Stimulated activated CD8-positive, alpha-beta memory T cell treated with anti-CD3 and anti-CD28 coated beads, Interleukin-2, amount 100 ng/mL, for 48 hours (primary cell): ENCODE results near the gene IL25.
A peak's percentile ranks its signal among the peaks of the same experiment; 100 is the strongest.
"Not testable (repeated sequence)": the region's sequence is repeated elsewhere in the genome, so short reads cannot be mapped to it uniquely, and the experiment has no call there.

ENCODE experiments used
- DNase-seq, 2 donors: peaks; one replicate each; pipeline ENCODE4 v3.0.0-alpha.2; 2020; ENCODE audit warnings: low read depth in 2 of 2

The IL25 gene

DNA sequence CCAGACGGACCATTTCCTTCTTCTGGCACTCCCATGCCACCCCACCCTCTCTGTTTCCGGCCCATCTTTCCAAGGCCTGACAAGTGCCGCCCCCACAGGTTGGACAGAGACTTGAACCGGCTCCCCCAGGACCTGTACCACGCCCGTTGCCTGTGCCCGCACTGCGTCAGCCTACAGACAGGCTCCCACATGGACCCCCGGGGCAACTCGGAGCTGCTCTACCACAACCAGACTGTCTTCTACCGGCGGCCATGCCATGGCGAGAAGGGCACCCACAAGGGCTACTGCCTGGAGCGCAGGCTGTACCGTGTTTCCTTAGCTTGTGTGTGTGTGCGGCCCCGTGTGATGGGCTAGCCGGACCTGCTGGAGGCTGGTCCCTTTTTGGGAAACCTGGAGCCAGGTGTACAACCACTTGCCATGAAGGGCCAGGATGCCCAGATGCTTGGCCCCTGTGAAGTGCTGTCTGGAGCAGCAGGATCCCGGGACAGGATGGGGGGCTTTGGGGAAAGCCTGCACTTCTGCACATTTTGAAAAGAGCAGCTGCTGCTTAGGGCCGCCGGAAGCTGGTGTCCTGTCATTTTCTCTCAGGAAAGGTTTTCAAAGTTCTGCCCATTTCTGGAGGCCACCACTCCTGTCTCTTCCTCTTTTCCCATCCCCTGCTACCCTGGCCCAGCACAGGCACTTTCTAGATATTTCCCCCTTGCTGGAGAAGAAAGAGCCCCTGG is 3.1 kb downstream of the IL25 start:
- no peak for DNase-seq

DNA sequence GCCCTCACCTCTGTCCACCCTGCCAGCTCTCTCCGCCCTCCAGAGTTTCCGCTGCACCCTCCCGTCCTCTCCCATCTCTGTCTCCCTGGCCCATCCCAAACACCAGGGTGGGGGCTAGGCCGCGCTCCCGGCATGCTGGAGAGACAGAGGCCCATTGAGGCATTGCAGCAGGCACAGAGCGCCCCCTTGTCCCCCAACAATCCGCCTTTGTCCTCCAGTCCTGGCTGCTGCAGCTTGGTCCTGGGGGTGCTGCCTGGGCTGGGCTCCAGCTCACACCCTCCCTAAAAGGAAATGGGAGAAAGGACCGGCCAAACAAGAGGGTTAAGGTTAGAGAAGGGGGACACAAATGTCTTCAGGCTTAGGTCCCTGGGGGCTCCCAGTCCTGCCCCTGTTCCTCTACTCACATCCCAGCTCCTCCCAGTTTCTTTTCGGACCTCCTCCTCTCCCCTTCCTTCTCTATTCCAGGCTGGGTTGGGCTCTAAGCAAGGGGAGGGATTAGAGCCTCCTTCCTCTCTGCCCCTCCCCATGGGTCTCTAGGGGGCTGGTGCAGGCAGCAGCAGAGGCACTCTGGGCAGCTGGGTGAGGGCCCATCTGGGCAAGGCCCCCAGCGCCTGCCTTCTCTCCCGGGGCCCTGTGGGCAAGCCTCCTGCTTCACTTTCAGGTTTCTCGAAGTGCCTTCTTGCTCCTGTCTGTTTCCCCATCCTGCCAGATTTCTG is 4.0 kb downstream of the IL25 start, which contains the start of gene CMTM5:
CMTM5 (plus strand) TSS at position 565 of the 716 bp plus-strand sequence. CDS start 206 bp downstream, outside the sequence.
- no peak for DNase-seq

DNA sequence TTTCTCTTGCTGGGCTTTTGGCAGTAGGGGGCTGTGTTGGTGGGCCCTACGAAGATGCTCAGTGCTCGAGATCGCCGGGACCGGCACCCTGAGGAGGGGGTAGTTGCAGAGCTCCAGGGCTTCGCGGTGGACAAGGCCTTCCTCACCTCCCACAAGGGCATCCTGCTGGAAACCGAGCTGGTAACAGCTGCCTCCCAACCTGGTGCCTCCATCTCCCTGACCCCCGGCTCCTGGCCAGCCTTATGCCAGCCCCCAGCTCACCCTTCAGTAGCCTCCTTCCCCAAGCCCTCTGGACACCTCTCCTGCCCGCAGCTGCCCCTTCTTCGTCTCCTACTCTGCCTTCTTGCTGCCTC is 4.6 kb downstream of the IL25 start:
- DNase-seq, result no peak

DNA sequence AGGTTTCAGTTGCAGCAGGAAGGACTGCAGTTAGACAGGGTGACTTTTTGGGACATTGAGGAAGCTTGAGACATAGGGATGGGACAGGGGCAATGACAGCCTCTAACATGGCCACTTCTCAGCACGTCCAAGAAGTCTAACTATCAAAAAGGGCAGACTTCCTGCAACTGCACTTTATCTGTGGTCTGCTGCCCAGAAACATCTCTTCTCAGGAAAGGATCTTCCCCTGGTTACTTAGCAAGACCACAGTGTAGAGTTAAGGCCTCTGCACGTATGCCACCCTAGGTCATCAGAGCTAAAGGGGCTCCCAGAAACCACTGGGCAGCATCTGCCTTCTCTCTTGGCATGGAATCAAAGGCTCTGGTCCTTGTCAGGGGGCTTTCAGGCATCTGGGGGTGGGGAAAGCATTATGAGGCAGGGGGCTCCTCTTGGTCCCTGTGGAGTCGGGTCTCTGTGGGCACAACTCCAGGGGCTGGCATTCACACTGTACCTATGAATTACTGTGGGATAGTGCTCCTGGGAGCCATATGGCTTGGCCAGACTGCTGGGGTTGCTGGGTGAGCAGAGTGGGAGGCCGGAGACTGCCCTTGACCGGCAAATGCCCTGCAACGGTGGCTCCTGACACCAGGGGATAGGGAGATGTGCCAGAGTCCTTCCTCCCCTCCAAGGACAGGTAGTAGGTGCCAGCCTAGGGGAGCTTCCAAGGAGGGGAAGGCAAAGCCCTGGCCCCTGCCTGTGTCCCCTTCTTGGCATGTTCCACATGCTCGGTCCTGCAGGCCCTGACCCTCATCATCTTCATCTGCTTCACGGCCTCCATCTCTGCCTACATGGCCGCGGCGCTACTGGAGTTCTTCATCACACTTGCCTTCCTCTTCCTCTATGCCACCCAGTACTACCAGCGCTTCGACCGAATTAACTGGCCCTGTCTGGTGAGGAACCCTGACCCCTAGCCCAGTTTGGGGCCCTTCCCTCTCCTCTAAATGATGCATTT is 5.3 kb downstream of the IL25 start:
- DNase-seq, result no peak

DNA sequence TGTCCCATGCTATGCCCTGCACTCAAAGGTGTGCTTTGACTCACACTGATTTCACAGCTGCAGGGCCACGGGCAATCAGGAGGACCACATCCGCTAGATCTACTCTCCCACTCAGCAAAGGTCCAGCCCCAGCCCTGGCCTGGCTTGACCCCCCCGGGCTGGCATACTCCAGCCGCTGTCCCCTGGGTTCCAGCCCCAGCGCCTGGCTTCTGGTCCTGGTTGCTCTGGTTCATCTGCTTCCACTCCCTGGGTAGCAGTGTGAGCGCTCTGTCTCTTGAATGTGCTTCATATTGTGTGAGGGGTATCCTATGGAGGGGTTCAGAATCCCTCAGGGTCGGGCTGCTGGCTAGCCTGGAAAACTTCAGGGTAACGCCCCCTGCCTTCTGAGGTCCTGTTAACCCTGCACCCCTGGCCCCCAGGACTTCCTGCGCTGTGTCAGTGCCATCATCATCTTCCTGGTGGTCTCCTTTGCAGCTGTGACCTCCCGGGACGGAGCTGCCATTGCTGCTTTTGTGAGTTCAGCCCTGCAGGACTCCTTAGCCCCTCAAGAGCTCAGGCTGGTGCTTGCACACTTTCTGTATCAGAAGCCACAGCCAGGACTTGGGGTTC is 6.1 kb downstream of the IL25 start:
- no peak for DNase-seq

DNA sequence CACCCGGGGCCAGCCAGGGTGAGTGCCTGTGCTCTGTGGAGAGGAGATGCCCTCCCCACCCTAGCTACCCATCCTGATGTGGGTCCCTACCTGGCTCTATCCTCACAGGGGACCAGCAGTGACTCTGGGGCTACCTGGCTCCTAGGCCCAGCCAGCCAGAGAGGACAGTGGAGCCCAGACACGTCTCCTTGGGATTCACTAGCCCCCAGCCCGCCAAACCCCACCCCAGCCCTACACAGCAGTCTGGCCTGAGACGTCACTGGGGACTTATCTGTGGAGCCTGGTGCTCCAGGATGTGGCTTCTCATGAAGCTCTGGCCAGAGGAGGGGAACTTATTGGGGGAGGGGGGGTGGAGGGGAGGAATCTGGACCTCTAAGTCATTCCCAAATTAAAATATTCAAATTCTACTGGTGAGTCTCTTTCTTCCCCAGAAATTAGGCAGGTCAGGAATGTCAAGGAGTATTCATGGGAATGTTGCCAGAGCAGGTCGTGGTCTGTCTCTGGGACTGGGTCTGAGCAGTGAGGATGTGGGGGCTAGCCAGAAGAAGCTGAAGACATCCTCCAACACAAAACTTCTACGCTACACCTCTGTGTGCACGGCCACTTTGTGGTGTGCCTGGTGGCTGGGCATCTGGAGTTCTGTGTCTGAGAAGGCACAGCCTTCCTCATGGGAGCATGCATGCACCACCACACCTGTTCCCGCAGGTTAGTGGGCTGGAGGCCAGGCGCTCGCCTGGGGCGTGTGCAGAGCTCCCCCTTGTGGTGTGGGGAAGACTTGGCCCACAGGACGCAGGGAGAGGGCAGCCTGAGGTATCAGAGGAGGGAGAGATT is 7.0 kb downstream of the IL25 start:
- DNase-seq, result peak; percentile 39 to 46

DNA sequence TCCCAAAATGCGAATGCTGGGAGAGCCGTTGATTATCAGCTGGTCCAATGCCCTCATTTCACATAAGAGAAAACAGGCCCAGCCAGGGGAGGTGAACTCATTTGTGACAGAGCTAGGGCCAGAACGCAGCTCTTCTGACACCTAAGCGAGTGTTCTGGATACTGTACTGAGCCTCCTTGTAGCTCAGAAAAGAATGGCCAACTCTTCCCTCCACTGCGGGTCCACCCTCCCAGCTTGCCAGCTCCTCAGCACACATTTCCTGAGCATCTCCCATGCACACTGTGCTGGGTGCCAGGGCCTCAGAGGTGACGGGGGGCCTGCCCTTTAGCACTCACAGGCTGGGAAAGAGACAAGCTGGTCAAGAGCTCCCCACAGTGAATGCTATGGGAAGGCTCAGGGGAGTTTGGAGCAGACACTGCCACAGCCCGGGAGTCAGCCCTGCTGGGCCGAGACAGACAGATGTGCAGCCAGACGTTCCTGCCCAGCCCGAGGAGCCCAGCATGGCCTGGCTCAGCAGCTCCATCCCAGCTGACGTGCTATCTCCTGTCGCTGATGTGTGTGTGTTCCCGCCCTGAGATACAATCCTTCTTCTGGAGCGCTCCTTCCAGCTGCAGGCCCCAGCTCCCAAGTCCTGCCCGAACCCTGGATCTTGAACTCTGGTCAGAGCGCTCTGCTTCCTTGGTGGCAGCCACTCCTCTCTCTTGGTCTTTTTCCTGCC is 7.7 kb downstream of the IL25 start:
- no peak for DNase-seq

DNA sequence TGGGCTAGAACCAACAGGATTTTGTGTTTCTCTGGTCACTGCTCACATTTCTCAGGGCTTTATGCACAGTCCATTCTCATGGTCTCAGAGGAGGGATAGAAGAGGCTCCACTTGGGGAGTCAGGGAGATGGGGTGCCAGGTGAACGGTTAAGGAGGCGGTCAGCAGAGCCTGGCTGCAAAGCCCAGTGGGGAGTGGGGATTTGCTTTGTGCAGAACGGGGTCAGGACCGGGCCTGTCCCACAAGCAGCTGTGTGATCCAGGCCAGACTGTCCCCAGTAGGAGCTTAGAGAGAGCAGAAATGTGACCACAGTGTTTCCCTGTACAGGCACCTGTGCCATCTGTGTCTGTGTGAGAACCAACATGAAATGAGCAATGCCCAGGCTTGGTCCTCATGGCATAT is 8.4 kb downstream of the IL25 start:
- DNase-seq, result no peak

DNA sequence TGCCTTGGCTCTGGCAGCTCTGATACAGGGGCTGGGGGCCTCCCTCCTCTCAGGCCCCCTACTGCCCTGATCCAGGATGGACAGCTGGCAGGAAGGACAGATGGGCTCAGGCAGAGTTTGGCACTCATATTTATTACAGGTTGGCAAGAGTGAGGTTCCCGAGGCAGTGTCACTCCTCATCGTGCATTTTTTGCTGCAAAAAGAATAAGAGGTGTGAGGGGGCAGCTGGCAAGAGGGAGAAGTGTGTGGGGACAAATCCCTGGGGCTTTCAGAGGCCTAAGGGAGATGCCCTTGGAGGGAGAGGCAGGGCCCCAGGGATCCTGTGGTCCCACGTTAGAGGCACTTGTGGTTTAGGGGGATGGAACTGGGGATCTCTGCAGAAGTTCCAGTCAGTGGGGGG is 9.3 kb downstream of the IL25 start:
- DNase-seq, result no peak

DNA sequence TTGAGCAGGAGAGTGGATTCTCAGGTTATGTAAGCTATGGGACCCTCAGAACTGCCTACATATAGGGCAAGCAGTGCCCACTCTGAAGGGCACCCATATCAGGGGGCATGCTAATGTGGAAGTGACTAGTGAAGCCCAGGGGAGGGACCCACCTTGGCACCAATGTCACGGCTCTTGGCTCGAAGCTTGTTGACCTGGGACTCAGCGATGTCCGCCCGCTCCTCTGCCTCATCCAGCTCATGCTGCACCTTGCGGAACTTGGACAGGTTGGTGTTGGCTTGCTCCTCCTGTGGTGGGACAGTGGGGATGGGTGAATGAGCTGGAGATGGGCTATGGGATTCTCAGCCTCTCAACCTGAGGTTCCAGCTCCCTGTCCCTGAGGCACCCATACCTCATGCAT is 9.7 kb downstream of the IL25 start:
- no peak for DNase-seq

DNA sequence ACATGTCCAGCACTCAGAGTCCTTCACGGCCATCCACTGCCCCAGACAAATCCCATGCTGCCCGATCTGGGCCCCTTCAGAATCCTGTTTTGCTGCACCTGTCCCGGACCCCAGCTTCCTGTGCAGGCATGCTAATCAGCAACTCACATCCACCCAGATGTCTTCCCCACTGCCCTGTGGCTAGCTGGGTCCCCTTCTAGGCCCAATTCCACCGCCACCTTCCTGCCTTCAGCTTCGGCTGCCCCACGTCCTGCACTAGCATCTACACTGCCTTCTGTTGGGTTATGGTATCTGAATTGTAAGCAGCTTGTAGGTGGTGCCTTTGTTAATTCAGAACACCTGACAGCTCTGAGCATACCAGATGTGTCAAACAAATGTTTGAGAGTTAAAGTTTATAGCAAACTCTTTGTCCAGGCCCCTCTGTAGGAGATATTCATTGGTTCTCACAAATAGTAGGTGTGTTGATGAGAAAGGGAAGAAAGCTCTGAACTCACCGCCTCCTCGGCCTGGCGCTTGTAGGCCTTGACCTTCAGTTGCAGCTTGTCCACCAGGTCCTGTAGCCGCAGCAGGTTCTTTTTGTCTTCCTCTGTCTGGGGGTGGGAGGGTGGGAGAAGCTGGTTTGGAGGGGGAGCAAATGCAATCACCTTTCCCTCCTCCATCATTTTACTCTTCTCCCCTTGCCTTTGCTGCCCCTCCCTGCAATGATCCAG is 10.3 kb downstream of the IL25 start:
- no peak for DNase-seq

DNA sequence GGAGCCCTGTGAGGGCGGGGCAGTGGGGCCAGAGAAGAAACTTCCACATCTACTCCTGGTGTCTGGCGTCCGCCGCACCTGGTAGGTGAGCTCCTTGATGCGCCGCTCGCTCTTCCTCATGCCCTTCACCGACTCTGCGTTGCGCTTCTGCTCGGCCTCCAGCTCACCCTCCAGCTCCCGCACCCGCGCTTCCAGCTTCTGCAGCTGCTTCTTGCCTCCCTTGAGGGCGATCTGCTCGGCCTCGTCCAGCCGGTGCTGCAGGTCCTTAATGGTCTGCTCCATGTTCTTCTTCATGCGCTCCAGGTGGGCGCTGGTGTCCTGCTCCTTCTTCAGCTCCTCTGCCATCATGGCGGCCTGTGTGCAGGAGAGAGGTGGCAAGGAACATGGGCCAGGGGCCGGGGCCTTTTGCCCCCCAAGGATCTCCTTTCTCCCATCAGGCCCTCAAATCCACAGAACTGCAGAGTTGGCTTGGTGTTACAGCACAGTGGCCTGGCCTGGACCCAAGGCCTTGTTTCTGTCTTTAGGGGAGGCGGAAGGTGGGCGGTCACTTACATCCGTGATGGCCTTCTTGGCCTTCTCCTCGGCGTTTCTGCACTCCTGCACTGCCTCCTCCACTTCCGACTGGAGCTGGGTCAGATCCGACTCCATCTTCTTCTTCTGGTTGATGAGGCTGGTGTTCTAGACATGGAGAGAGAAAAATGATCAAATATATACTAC is 11.9 kb downstream of the IL25 start:
- DNase-seq, result no peak

DNA sequence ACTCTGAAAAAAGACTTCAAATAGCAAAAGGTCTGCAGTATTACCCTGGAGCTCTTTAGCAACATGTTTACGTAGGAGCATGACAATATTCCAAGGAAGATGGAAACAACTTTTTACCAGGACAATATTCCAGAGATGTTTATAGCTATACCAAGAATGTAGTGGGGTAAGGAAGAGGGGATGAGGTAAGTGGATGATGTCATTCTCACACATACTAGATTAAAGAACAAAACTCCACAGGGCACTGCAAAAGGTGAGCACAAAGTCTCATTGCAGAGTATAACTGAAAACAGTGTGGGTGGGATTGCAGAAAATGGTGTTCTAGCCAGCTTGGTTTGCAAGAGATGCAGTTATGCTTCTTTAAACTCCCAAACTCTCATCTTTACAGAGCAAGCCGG is 12.6 kb downstream of the IL25 start:
- no peak for DNase-seq

DNA sequence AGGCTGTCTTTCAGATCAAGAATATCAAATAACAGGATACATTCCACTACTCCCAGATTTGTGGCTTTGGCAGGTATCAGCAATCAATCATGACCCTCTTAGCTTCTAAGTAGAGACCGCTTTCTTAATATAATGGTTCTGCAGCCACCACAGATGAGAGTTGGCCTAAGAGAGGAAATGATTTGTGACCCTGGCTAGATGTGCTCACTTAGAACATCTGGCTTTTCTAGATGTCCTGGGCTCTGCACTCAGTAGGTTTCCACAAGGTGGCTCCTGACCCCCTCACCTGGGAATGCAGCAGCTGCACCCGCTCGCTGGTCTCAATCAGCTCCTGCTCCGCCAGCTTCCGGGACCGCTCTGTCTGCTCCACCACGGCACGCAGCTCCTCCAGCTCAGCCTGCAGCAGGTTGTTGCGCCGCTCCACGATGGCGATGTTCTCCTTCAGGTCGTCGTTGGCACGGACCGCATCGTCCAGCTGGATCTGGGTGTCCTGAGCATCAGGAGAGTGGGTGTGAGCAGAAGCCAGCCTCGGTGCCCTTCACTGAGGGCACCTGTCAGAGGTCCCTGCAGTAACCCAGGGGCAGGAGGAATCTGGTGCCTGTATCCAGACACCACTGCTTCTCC is 13.1 kb downstream of the IL25 start:
- no peak for DNase-seq

DNA sequence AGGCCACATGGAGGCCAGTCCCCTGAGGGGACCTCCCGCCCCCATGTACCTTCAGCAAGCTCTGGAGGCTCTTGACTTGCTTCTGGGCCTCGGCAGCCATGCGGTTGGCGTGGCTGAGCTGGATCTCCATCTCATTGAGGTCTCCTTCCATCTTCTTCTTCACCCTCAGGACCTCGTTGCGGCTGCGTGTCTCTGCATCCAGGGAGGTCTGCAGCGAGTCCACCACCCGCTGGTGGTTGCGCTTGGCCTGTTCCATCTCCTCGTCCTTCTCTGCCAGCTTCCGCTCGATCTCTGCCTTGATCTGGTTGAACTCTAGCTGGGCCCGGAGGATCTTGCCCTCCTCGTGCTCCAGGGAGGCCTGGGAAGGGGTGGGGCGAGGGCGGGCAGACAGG is 13.7 kb downstream of the IL25 start:
- not testable (repeated sequence) for DNase-seq

DNA sequence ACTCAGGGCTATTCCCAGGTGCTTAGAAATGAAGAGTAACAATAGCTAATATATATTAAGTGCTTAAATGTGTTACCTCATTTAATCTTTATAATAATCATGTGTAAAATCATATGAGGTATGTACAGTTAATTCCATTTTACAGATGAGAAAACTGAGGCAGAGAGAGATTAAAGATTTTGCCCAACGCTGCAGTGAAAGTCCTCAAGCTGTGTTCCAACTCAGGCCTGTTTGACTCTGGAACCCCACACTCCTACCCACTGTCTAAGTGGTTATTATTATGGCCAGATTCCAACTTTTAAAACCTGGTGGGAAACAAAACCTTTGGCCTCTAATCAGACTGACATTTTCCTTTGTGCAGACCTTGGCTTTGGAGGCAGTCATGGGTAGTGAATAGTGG is 14.4 kb downstream of the IL25 start:
- DNase-seq, result no peak

DNA sequence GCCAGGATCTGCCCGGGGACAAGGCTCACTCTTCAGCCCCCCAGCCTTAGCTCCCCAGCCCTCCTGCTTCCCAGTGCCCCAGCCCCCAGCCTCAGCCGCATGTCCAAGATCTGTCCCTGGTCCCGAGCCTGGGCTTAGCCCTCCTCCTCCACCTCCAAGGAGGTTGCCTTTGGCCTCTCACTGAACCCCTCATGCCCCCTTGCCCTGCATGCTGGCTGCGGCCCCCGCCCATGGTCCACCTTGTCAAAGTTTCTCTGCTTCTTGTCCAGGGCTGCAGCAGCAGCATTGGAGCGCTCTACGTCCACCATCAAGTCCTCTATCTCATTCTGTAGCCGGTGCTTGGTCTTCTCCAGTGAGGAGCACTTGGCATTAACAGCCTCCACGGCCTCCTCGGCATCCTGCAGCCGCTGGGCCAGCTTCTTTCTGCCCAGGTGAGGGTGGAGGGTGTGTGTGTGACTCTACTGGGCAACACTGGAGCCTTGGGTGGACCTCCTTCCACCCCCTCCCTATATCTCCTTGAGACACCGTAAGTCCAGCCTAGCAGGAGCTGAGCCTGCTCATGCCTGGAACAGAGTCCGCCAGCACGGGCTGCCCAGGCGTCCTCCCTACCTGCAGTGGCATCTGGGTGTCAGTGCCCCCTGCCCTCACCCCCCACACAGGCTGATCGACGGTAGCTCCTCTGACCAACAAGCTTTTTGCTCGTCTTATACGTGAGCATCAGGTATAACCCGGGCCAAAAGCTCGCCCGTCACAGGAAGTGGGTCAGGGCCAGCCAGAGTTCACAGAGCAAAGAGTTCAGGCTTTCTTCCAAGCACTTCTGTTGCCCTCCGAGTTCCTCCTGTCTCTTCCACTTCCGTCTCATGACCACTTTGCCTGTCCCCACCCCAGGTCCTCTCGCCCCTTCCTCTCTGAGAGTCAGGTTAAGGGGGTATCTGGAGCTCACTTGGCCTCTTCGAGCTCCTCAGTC is 15.6 kb downstream of the IL25 start:
- no peak for DNase-seq
